Uterus (tissue), 4 donors: Measurements from ENCODE around the gene U2SURP. TPM values are rescaled to one million over a fixed set of nuclear protein-coding genes. Genes with fewer than 3 reads are reported as not detected.

Experiments used
- DNase-seq, 2 donors: peaks; one replicate each; pipeline ENCODE4 v3.0.0-alpha.2; 2019 to 2020
- H3K27ac ChIP-seq, 2 donors: fragments of 200-600 bp; sonication (generic); 1 replicate in 1 of 2; 2 replicates in 1 of 2; pipeline ENCODE4 v1.5.1; 2016 to 2018
- H3K27me3 ChIP-seq, 2 donors: fragments of 200-600 bp; sonication (generic); one replicate each; pipeline ENCODE4 v1.5.1; 2018 to 2019; ENCODE audit warnings: control low read depth in 1 of 2
- H3K36me3 ChIP-seq, 2 donors: fragments of 200-600 bp; sonication (generic); one replicate each; pipeline ENCODE4 v1.5.1; 2019; ENCODE audit warnings: control low read depth in 1 of 2
- H3K4me1 ChIP-seq, 2 donors: fragments of 200-600 bp; sonication (generic); one replicate each; pipeline ENCODE4 v1.5.1; 2018 to 2019; ENCODE audit warnings: control low read depth in 1 of 2
- H3K4me3 ChIP-seq, 2 donors: fragments of 200-600 bp; sonication (generic); 1 replicate in 1 of 2; 2 replicates in 1 of 2; pipeline ENCODE4 v1.5.1; 2018 to 2019; ENCODE audit warnings: mild to moderate bottlenecking in 1 of 2
- H3K9me3 ChIP-seq, 2 donors: fragments of 200-600 bp; sonication (generic); one replicate each; pipeline ENCODE4 v1.5.1; 2019; ENCODE audit warnings: control low read depth in 1 of 2
- CTCF ChIP-seq, 4 experiments: fragments of 200-600 bp in 2 of 4; fragments of 450-650 bp in 2 of 4; sonication (generic) in 2 of 4; IDR thresholded peaks; one replicate each; pipeline ENCODE4 v1.5.1; 2016 to 2019; ENCODE audit warnings: antibody characterized with exemption in 4 of 4, mild to moderate bottlenecking in 2 of 4, moderate library complexity in 1 of 4
- POLR2A ChIP-seq, 2 donors: fragments of 450-650 bp; IDR thresholded peaks; one replicate each; pipeline ENCODE4 v1.6.1; 2016; ENCODE audit warnings: antibody characterized with exemption in 2 of 2, mild to moderate bottlenecking in 1 of 2, moderate library complexity in 1 of 2
- intact Hi-C: fragments of 100-400 bp; cut with DNase I; formaldehyde crosslinking; loops from one replicate; pipeline ENCODE4 v1.15.1; 2023; ENCODE audit warnings: low total_unique reads
- total RNA-seq, 4 donors: library from RNA; depleted of rRNA in 3 of 4; stranded (reverse); fragments of >200 nt in 3 of 4; gene quantifications; one replicate each; pipeline versions ENCODE4 v1.1.0 to v1.2.4, GENCODE V29; 2014 to 2023
- donor health status: DM: yes; HTN: yes; CAD: no.

Gene U2SURP
- total RNA-seq, 4 donors from 2014 or later: 43.3 to 178 (median 87.2) TPM

DNA sequence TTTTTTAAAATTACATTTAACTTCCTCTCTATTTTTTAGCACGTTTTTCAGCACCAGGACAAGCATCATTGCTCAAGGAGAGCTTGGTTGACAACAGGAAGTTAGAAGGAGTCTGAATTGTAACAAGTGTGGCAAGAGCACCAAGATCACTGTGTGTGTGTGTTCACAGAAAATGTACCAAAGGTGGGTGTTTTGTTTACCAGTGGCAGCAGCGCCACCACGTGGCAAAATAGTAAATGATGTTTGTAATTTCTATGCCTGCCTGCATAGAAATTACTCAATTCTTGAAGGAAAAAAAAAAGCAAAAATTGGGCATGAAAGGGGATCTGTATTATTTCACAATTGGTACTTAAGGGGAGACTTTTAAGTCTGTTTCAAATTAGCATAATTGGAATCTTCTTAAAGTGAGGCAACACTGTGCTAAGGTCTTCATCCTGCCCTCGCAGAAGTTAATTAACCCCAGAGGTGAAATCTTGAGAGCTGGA, 7.4 kb upstream of the U2SURP start:
- TF ChIP-seq CTCF (IDR thresholded peaks at IDR 0.05): peak; percentile 45 to 63 (median 52)
- no peak for TF ChIP-seq POLR2A (IDR thresholded peaks at IDR 0.05)
- no peaks in the 10 kb centered on the region for H3K36me3 ChIP-seq
- H3K27ac ChIP-seq: no peak overlapping the region
- no peak overlapping the region for H3K4me3 ChIP-seq
- H3K4me1 ChIP-seq: no peaks in the 10 kb centered on the region
- peak; percentile 39 to 43 for DNase-seq
- H3K27me3 ChIP-seq: no peaks in the 10 kb centered on the region
- intact Hi-C loops: loop anchor here (10.0 kb wide), 1 partner anchor 399 kb away; the partner anchor contains the start of gene PLS1
- no peaks in the 10 kb centered on the region for H3K9me3 ChIP-seq

GRCh38 chr3:142997330-142997729, 4.0 kb upstream of the U2SURP start:
- DNase-seq: no peak
- no peaks in the 10 kb centered on the region for H3K9me3 ChIP-seq
- intact Hi-C loops: loop anchor here (10.0 kb wide), 1 partner anchor 403 kb away; the partner anchor contains the start of gene PLS1
- no peaks in the 10 kb centered on the region for H3K36me3 ChIP-seq
- H3K4me3 ChIP-seq: no peak overlapping the region
- no peaks in the 10 kb centered on the region for H3K27me3 ChIP-seq
- peaks cover 3 to 5% of the 10 kb centered on the region in 2 donors for H3K4me1 ChIP-seq
- TF ChIP-seq POLR2A (IDR thresholded peaks at IDR 0.05) (no peak), CTCF (IDR thresholded peaks at IDR 0.05) (no peak)
- no peak overlapping the region for H3K27ac ChIP-seq

DNA sequence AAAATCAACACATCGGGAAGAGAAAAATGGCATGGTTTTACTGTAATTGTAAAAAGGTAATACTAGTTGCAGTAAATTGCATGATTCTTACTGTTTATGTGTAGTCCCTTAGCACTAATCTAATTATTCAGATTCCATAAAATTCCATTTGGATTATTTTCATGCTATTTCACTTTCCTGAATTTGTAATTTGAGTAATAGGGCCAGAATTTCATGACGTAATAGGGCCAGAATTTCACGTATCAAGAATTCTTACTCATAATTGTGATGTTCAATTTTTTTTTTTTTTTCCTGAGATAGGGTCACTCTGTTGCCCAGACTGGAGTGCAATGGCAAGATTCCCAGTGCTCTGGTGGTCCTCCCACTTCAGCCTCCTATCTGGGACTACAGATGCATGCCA, 2.9 kb upstream of the U2SURP start:
- H3K4me1 ChIP-seq: peaks cover 3 to 5% of the 10 kb centered on the region in 2 donors
- no peak overlapping the region for H3K4me3 ChIP-seq
- intact Hi-C loops: loop anchor here (10.0 kb wide), 1 partner anchor 404 kb away; the partner anchor contains the start of gene PLS1
- no peaks in the 10 kb centered on the region for H3K9me3 ChIP-seq
- no peak for TF ChIP-seq CTCF (IDR thresholded peaks at IDR 0.05)
- TF ChIP-seq POLR2A (IDR thresholded peaks at IDR 0.05): no peak
- no peak for DNase-seq
- H3K27me3 ChIP-seq: no peaks in the 10 kb centered on the region
- no peaks in the 10 kb centered on the region for H3K36me3 ChIP-seq
- H3K27ac ChIP-seq: no peak overlapping the region

- peak overlapping the region in 1 of 2 donors; percentile 89 for H3K27ac ChIP-seq
- H3K27me3 ChIP-seq: no peaks in the 10 kb centered on the region
- H3K4me1 ChIP-seq: peaks cover 5 to 7% of the 10 kb centered on the region in 2 donors
- H3K4me3 ChIP-seq: no peak overlapping the region
- no peak for DNase-seq
- no peak for TF ChIP-seq CTCF (IDR thresholded peaks at IDR 0.05)
- no peak for TF ChIP-seq POLR2A (IDR thresholded peaks at IDR 0.05)
- H3K9me3 ChIP-seq: no peaks in the 10 kb centered on the region
- H3K36me3 ChIP-seq: no peaks in the 10 kb centered on the region
- intact Hi-C loops: loop anchor here (10.0 kb wide), 1 partner anchor 405 kb away; the partner anchor contains the start of gene PLS1
Measured at GRCh38 chr3:142999881-143000280, 1.5 kb upstream of the U2SURP start.

DNA sequence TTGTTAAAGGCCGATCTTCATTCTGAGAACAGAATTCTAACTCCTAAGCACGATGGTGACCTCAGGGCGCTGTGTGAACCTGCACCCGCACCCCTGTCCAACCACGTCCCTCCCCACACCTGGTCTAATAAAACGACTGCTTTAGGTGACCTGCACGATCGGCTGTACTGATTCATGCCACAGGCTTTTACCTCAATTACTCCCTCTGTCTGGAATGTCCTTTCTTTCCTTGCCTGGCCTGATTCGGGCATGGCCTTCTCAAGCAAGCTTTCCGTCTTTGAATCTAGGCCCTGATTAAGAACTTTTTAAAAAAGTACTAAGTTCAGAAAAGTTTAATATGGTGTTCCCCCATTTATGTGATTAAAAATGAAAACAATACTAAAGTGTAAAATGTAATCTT, 842 bp upstream of the U2SURP start:
- intact Hi-C loops: no loop called here
- DNase-seq: no peak
- no peaks in the 10 kb centered on the region for H3K36me3 ChIP-seq
- peaks cover 5 to 7% of the 10 kb centered on the region in 2 donors for H3K4me1 ChIP-seq
- no peak for TF ChIP-seq POLR2A (IDR thresholded peaks at IDR 0.05)
- TF ChIP-seq CTCF (IDR thresholded peaks at IDR 0.05): no peak
- H3K4me3 ChIP-seq: peak overlapping the region; percentile 91
- H3K27ac ChIP-seq: peak overlapping the region; percentile 89 to 91
- H3K27me3 ChIP-seq: no peaks in the 10 kb centered on the region
- no peaks in the 10 kb centered on the region for H3K9me3 ChIP-seq
